Measurements from ENCODE around the gene RHOH.

GRCh38 chr4:40216622-40217366 is 20.0 kb downstream of the RHOH start:
- TF ChIP-seq CTCF (IDR thresholded peaks at IDR 0.05) (no peak), EZH2 (IDR thresholded peaks at IDR 0.05) (no peak)
